ENCODE results near the gene ANAPC10. TPM values are rescaled to one million over a fixed set of nuclear protein-coding genes. Genes with fewer than 3 reads are reported as not detected.

ANAPC10 gene
- total RNA-seq, 2 experiments from 2014 or later, result 23.0 to 25.7 TPM

DNA sequence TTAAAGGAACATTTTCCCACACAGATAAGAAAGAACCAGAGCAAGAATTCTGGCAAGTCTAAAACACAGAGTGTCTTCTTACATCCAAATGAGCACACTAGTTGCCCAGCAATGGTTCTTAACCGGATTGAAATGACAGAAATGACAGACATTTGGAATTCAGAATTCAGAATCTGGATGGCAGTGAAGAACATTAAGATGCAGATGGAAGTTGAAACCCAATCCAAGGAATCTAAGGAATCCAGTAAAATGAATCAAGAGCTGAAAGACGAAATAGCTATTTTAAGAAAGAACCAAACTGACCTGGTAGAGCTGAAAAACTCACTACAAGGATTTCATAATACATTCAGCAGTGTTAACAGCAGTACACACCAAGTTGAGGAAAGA lies 21.5 kb downstream of the ANAPC10 start:
- POLR2A ChIA-PET, result no interaction called here
- CTCF ChIA-PET, result no interaction called here

- CTCF ChIA-PET, result no interaction called here
- POLR2A ChIA-PET, result no interaction called here
These were observed 22.1 kb downstream of the ANAPC10 start for GRCh38 chr4:145075742-145076468.

- POLR2A ChIA-PET, result no interaction called here
- CTCF ChIA-PET, result no interaction called here
These were observed 26.4 kb downstream of the ANAPC10 start for GRCh38 chr4:145071560-145071959.

GRCh38 chr4:145069361-145069760 lies 28.6 kb downstream of the ANAPC10 start:
- ChIA-PET CTCF (no interaction called here), POLR2A (no interaction called here)

GRCh38 chr4:145066063-145066501 lies 31.9 kb downstream of the ANAPC10 start:
- POLR2A ChIA-PET, result no interaction called here
- CTCF ChIA-PET, result no interaction called here

DNA sequence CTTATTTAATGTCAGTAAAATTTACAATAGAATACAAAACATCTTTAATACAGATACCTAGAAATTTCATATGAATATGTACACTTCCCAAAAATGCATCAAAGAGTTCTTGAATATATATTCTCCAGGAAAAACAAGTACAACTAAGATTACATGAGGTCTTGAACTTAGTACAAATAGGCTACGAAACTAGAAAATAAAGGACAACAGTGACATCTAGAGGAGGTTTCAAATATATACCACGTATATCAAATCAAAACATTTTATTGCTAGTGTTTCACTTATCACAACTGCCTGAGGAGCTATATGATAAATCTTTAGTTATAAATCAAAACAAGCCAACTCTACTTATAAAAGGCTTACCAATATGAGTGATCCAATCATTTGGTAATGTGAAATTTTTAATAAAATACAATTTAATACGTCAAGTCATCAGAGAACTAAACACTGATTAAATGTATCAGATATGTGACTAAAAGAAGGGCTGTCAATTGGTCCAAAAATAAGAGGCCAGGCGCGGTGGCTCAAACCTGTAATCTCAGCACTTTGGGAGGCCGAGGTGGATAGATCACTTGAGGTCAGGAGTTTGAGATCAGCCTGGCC lies 36.6 kb downstream of the ANAPC10 start:
- ChIA-PET CTCF (no interaction called here), POLR2A (no interaction called here)

- ChIA-PET CTCF (no interaction called here), POLR2A (no interaction called here)
These were observed 39.7 kb downstream of the ANAPC10 start for GRCh38 chr4:145058256-145058655.

DNA sequence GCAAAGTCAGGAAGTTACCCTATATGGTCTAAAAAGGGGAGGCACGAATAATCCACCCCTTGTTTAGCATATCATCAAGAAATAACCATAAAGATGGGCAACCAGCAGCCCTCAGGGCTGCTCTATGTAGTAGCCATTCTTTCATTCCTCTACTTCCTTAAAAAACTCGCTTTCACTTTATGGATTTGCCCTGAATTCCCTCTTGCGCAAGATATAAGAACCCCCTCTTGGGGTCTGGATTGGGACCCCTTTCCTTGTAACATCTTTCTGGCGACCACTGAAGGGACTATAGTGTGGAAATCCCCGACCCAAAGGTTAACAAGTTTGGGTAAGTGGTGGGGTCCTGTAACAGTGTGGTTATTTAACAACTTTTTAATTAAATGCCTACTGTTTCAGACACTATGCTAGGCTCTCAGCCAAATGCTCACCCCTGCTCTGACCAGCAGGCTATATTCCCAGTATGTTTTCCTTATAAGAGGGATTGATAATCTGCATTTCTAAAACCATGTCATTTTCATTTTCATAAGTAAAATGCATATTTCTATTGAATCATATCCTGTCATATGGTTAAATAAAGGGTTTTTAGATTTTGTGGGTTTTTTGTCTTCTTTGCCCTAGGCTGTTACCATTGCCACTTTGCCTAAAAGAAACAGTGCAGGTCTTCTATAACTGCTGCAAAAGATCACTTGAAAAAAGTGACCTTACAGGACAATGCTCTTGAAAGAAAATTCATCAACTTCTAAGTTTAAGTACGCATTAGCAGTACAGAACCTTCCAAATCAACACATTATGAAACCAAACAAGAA lies 41.5 kb downstream of the ANAPC10 start:
- ChIA-PET CTCF (no interaction called here), POLR2A (no interaction called here)

DNA sequence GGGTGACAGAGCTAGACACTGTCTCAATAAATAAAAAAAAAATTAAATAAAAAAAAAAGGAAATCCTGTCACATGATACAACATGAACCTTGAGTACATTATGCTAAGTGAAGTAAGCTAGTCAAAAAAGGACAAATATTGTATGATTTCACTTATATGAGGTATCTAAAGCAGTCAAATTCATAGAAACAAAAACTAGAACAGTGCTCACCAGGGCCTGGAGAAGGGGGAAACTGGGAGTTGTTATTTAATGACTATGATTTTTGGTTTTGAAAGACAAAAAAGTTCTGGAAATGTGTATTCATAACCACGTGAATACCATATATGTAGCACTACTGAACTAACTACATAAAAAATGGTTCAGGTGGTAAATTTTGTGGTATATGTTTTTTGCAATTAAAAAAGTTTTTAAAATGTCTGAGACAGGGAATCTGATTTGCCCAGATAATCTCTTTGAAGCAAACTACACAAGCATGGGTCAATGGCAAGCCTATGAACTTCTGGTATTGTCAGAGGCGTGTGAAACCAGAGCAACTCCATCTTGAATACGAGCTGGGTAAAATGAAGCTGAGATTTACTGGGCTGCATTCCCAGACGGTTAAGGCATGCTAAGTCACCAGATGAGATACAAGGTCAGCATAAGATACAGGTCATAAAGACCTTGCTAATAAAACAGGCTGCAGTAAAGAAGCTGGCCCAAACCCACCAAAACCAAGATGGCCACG lies 42.3 kb downstream of the ANAPC10 start:
- CTCF ChIA-PET, result no interaction called here

GRCh38 chr4:145049241-145049640 lies 48.8 kb downstream of the ANAPC10 start:
- CTCF ChIA-PET, result no interaction called here
- POLR2A ChIA-PET, result no interaction called here

More for the DNA sequence above, 42.3 kb downstream of the ANAPC10 start:
- POLR2A ChIA-PET, result no interaction called here

- ChIA-PET POLR2A (no interaction called here), CTCF (no interaction called here)
These were observed 49.2 kb downstream of the ANAPC10 start for GRCh38 chr4:145048817-145049216.

DNA sequence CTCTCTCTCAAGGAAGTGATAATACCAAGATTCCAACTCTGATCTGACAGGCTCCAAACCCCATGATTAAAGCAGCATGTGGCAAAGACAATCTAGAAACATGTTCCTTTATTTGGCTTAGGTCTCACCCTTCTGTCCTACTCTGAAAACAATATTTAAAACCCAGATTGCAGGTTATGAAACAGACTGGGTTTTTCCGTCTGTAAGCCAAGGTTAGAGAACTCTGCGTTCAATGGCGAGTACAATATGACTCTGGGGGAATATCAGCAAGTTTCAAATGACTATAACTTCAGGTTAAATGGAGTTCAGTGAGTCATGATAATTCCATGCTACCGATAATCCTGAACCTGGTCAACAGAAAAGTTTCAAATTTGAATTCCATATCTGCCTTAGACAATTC lies 50.8 kb downstream of the ANAPC10 start:
- CTCF ChIA-PET, result no interaction called here
- POLR2A ChIA-PET, result no interaction called here

DNA sequence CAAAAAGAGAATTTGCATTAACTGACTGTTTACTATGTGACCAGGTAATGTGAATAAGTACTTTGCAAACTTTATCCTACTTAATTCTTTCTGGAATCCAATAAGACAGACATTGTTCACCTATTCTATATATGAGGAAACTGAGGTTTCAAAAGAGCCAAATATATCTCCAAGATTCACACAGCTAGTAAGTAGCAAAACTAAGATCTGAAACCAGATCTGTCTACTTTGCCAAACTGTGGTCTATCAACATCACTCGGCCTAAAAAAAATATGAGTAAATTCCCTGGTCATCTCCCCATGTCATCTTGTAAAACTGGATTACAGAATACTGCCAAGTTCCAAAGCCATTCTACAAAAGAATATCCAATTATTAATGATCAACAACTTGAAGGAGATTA lies 52.8 kb downstream of the ANAPC10 start:
- ChIA-PET CTCF (no interaction called here), POLR2A (no interaction called here)

- CTCF ChIA-PET, result no interaction called here
- POLR2A ChIA-PET, result no interaction called here
These were observed 53.7 kb downstream of the ANAPC10 start for GRCh38 chr4:145044341-145044740.

DNA sequence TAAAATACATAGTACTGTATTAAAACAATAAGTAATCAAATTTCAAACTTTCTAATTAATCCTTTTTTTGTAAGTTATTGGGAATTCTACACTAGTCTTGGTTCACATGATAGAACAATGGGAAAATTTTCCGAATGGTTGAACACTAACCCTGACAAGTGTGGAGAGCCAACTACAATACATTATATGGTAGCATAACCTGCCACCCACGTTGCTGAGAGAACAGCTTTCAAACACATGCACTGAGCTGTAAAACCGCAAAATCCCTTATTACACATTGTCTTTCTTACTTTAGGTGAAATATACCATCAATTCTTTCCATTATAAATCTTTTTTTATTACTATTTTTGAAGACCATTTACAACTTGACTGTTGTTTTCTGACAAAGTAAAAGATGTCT lies 54.7 kb downstream of the ANAPC10 start:
- ChIA-PET POLR2A (no interaction called here), CTCF (no interaction called here)

GRCh38 chr4:145042601-145043285 lies 55.3 kb downstream of the ANAPC10 start:
- CTCF ChIA-PET, result no interaction called here
- POLR2A ChIA-PET, result no interaction called here

GRCh38 chr4:145041378-145041777 lies 56.6 kb downstream of the ANAPC10 start:
- POLR2A ChIA-PET, result no interaction called here
- CTCF ChIA-PET, result no interaction called here

GRCh38 chr4:145035494-145036136 lies 62.4 kb downstream of the ANAPC10 start:
- CTCF ChIA-PET, result no interaction called here
- POLR2A ChIA-PET, result no interaction called here

DNA sequence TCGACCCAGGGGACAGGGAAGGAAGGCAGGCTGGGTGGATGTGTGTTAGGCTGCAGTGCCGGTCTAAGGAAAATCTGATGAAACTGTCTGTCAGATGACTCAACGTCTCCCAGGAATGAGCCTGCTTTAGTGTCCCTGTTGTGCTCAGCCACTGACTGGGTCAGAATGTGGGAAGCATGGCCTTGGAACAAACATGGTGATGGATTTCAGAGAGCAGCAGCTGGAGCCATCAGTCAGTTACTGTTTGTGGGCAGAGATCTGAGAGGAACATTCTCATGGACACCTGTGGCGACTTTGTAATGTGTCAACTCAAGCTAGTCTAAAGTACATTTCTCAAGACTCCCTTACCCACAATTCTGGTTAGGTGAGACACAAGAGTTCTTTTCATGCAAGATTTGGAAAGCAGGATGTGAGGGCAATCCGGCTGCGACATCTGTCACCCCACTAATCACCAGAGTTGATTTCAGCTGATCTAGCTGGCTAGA lies 63.2 kb downstream of the ANAPC10 start:
- POLR2A ChIA-PET, result no interaction called here

DNA sequence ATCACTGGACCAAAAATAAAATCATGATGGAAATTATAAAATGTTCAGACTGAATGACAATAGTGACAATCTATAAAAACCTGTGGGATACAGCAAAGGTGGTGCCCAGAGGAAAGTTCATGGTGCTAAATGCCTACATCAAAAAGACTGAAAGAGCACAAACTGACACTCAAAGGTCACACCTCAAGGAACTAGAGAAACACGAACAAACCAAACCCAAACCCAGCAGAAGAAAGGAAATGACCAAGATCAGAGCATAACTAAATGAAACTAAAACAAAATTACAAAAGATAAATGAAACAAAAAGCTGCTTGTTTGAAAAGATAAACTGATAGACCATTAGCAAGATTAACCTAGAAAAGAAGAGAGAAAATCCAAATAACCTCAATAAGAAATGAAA lies 78.7 kb downstream of the ANAPC10 start:
- ChIA-PET CTCF (no interaction called here), POLR2A (no interaction called here)

More for the DNA sequence above, 63.2 kb downstream of the ANAPC10 start:
- CTCF ChIA-PET, result no interaction called here
